Measurements from ENCODE around the gene MEDAG. TPM values are rescaled to one million over a fixed set of nuclear protein-coding genes. Genes with fewer than 3 reads are reported as not detected.

Gene MEDAG
- total RNA-seq, 1 donor from 2014 or later, result not detected

DNA sequence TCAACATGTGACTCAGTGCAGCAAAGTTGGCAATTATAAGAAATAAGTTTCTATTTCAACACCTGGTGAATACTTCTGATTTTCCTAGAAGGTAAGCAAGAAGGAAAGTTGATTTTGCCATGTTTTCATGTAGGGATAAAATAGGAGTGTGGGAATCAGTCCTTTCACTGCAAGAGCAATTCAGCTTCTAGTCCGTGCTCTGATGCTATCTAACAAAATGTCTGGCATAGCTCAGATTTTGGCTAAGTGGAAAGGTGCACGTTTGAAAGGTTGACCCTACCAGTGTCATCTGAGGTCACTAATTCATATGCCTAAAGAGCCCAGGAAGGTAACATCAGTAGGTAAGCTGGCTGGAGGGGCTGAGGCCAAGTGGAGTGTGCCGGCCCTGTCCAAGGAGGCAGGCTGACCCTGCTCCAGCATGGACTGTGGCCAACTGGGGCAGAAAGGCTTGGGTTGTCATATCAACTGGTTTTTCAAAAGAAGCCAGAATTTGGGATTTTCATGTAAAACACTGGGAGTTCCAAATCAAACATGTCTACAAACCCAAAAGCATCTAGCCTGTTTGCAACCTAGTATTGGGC lies 38.9 kb upstream of the MEDAG start:
- no peak for DNase-seq (ENCODE audit: low spot score)
- Mint-ChIP-seq H3K36me3 (ENCODE audit: low read depth) (no peaks in the 10 kb centered on the region), H3K27ac (no peak overlapping the region), H3K27me3 (ENCODE audit: low read depth) (peaks cover 23% of the 10 kb centered on the region), H3K9me3 (no peaks in the 10 kb centered on the region), H3K4me3 (ENCODE audit: low read depth) (no peak overlapping the region), H3K4me1 (ENCODE audit: low read depth) (peaks cover 8% of the 10 kb centered on the region)
- intact Hi-C loops (cut with micrococcal nuclease), result loop anchor here (10.0 kb wide), 1 partner anchor 192 kb away; no protein-coding TSS in a partner anchor

- Mint-ChIP-seq H3K4me3 (ENCODE audit: low read depth) (no peak overlapping the region), H3K27me3 (ENCODE audit: low read depth) (peaks cover 22% of the 10 kb centered on the region), H3K27ac (no peak overlapping the region), H3K9me3 (no peaks in the 10 kb centered on the region), H3K4me1 (ENCODE audit: low read depth) (peaks cover 8% of the 10 kb centered on the region), H3K36me3 (ENCODE audit: low read depth) (no peaks in the 10 kb centered on the region)
- intact Hi-C loops (cut with micrococcal nuclease), result loop anchor here (10.0 kb wide), 1 partner anchor 194 kb away; no protein-coding TSS in a partner anchor
- no peak for DNase-seq (ENCODE audit: low spot score)
Observed at GRCh38 chr13:30868799-30869470, 37.1 kb upstream of the MEDAG start.

GRCh38 chr13:30869491-30869890 lies 36.6 kb upstream of the MEDAG start:
- intact Hi-C loops (cut with micrococcal nuclease), result loop anchor here (10.0 kb wide), 1 partner anchor 195 kb away; no protein-coding TSS in a partner anchor

GRCh38 chr13:30870049-30870884 lies 35.8 kb upstream of the MEDAG start:
- Mint-ChIP-seq H3K36me3 (ENCODE audit: low read depth) (no peaks in the 10 kb centered on the region), H3K9me3 (no peaks in the 10 kb centered on the region), H3K27me3 (ENCODE audit: low read depth) (peaks cover 22% of the 10 kb centered on the region), H3K4me3 (ENCODE audit: low read depth) (no peak overlapping the region), H3K27ac (no peak overlapping the region), H3K4me1 (ENCODE audit: low read depth) (peaks cover 4% of the 10 kb centered on the region)
- intact Hi-C loops (cut with micrococcal nuclease), result no loop called here
- peak; percentile 49 for DNase-seq (ENCODE audit: low spot score)

More at GRCh38 chr13:30869491-30869890, 36.6 kb upstream of the MEDAG start:
- Mint-ChIP-seq H3K9me3 (no peaks in the 10 kb centered on the region), H3K4me1 (ENCODE audit: low read depth) (peaks cover 8% of the 10 kb centered on the region), H3K27ac (no peak overlapping the region), H3K36me3 (ENCODE audit: low read depth) (no peaks in the 10 kb centered on the region), H3K27me3 (ENCODE audit: low read depth) (peaks cover 22% of the 10 kb centered on the region), H3K4me3 (ENCODE audit: low read depth) (no peak overlapping the region)
- DNase-seq (ENCODE audit: low spot score), result no peak

DNA sequence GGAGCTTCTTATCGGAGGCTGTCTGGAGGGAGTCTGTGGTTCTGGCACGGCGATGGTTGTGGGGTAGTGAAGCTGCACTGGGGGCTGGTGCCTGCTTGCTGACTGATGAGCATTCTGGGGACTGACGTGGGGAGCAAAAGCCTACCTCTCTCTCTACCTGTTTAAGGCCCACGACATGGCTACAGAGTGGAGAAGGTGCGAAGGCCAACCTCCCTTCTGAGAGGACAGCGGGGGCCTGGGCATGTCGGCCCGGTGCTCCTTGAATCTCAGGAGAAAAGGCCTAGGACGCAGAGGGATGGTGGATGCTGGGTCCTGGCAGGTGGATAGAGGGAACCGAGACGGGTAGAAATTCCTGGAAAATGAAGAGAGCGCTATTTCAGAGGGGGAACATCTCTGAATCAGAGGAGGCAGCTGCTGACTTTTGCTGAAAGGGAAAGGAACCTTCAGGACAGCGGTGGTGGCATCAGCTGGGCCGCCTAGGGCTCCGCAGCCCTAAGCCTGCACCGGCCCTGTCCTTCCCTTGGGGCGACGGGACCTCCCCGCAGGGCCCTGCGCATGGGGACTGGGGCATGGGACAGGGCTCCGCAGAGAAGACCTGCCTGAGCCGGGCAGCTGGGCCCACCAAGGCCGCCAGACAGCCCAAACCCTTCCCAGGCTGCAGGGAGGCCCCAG lies 35.0 kb upstream of the MEDAG start:
- no peaks in the 10 kb centered on the region for H3K9me3 Mint-ChIP-seq
- H3K4me1 Mint-ChIP-seq (ENCODE audit: low read depth), result no peaks in the 10 kb centered on the region
- no peak overlapping the region for H3K4me3 Mint-ChIP-seq (ENCODE audit: low read depth)
- intact Hi-C loops (cut with micrococcal nuclease), result no loop called here
- H3K36me3 Mint-ChIP-seq (ENCODE audit: low read depth), result no peaks in the 10 kb centered on the region
- no peak for DNase-seq (ENCODE audit: low spot score)
- H3K27ac Mint-ChIP-seq, result no peak overlapping the region
- H3K27me3 Mint-ChIP-seq (ENCODE audit: low read depth), result peaks cover 19% of the 10 kb centered on the region

- H3K36me3 Mint-ChIP-seq (ENCODE audit: low read depth), result no peaks in the 10 kb centered on the region
- intact Hi-C loops (cut with micrococcal nuclease), result no loop called here
- DNase-seq (ENCODE audit: low spot score), result no peak
- no peaks in the 10 kb centered on the region for H3K9me3 Mint-ChIP-seq
- H3K4me1 Mint-ChIP-seq (ENCODE audit: low read depth), result no peaks in the 10 kb centered on the region
- no peak overlapping the region for H3K27ac Mint-ChIP-seq
- peaks cover 19% of the 10 kb centered on the region for H3K27me3 Mint-ChIP-seq (ENCODE audit: low read depth)
- H3K4me3 Mint-ChIP-seq (ENCODE audit: low read depth), result no peak overlapping the region
Observed at GRCh38 chr13:30871588-30872275, 34.3 kb upstream of the MEDAG start.

DNA sequence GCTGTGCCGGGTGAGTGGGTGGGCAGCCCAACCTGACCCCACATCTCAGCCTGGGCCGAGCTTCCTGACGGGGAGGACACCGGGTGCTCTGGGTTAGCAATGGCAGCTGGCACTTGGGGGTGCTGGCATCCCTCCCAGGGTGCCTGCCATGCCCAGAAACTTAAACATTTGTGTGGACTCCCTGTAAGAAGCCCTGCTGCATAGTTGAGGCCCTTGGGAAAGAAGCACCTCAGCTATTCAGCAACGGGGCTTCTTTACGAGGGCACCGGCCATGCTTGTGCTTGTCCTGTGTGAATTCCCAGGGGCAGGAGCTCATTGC lies 33.8 kb upstream of the MEDAG start:
- no peak overlapping the region for H3K27ac Mint-ChIP-seq
- H3K36me3 Mint-ChIP-seq (ENCODE audit: low read depth), result no peaks in the 10 kb centered on the region
- H3K9me3 Mint-ChIP-seq, result no peaks in the 10 kb centered on the region
- H3K4me3 Mint-ChIP-seq (ENCODE audit: low read depth), result no peak overlapping the region
- intact Hi-C loops (cut with micrococcal nuclease), result no loop called here
- peaks cover 19% of the 10 kb centered on the region for H3K27me3 Mint-ChIP-seq (ENCODE audit: low read depth)
- H3K4me1 Mint-ChIP-seq (ENCODE audit: low read depth), result no peaks in the 10 kb centered on the region
- no peak for DNase-seq (ENCODE audit: low spot score)

GRCh38 chr13:30872685-30873461 lies 33.2 kb upstream of the MEDAG start:
- no peaks in the 10 kb centered on the region for H3K9me3 Mint-ChIP-seq
- no peak for DNase-seq (ENCODE audit: low spot score)
- no peak overlapping the region for H3K27ac Mint-ChIP-seq
- H3K4me1 Mint-ChIP-seq (ENCODE audit: low read depth), result no peaks in the 10 kb centered on the region
- no peaks in the 10 kb centered on the region for H3K36me3 Mint-ChIP-seq (ENCODE audit: low read depth)
- intact Hi-C loops (cut with micrococcal nuclease), result no loop called here
- peaks cover 22% of the 10 kb centered on the region for H3K27me3 Mint-ChIP-seq (ENCODE audit: low read depth)
- no peak overlapping the region for H3K4me3 Mint-ChIP-seq (ENCODE audit: low read depth)

- intact Hi-C loops (cut with micrococcal nuclease), result no loop called here
Observed at GRCh38 chr13:30873499-30873898, 32.6 kb upstream of the MEDAG start.

GRCh38 chr13:30874111-30874510 lies 32.0 kb upstream of the MEDAG start:
- Mint-ChIP-seq H3K27ac (no peak overlapping the region), H3K4me1 (ENCODE audit: low read depth) (no peaks in the 10 kb centered on the region), H3K4me3 (ENCODE audit: low read depth) (no peak overlapping the region), H3K9me3 (no peaks in the 10 kb centered on the region), H3K36me3 (ENCODE audit: low read depth) (no peaks in the 10 kb centered on the region), H3K27me3 (ENCODE audit: low read depth) (peaks cover 20% of the 10 kb centered on the region)
- intact Hi-C loops (cut with micrococcal nuclease), result no loop called here
- no peak for DNase-seq (ENCODE audit: low spot score)

More at GRCh38 chr13:30873499-30873898, 32.6 kb upstream of the MEDAG start:
- Mint-ChIP-seq H3K4me3 (ENCODE audit: low read depth) (no peak overlapping the region), H3K36me3 (ENCODE audit: low read depth) (no peaks in the 10 kb centered on the region), H3K27me3 (ENCODE audit: low read depth) (peaks cover 22% of the 10 kb centered on the region), H3K4me1 (ENCODE audit: low read depth) (no peaks in the 10 kb centered on the region), H3K9me3 (no peaks in the 10 kb centered on the region), H3K27ac (no peak overlapping the region)
- DNase-seq (ENCODE audit: low spot score), result no peak

DNA sequence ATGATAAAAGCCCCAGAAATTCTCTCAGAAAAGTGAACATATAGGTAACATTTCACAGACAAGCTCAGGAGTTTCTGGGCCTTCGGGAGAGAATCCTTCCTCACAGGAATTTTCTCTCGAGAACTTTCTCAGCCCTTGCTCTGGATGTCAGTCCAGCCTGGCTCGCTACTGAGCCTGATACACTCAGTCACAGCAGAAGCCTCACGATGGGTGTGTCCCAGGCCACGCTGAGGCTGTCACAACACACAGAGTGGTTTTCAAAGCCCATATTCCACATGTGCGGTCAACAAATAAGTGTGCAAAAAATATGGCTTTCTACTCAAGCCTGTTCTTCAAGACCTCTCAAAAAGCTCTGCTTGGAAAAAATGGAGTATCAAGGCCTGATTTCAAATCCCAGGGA lies 31.5 kb upstream of the MEDAG start:
- intact Hi-C loops (cut with micrococcal nuclease), result no loop called here
- H3K9me3 Mint-ChIP-seq, result no peaks in the 10 kb centered on the region
- H3K4me1 Mint-ChIP-seq (ENCODE audit: low read depth), result no peaks in the 10 kb centered on the region
- H3K27ac Mint-ChIP-seq, result no peak overlapping the region
- H3K27me3 Mint-ChIP-seq (ENCODE audit: low read depth), result peaks cover 16% of the 10 kb centered on the region
- no peak overlapping the region for H3K4me3 Mint-ChIP-seq (ENCODE audit: low read depth)
- no peaks in the 10 kb centered on the region for H3K36me3 Mint-ChIP-seq (ENCODE audit: low read depth)
- DNase-seq (ENCODE audit: low spot score), result no peak

DNA sequence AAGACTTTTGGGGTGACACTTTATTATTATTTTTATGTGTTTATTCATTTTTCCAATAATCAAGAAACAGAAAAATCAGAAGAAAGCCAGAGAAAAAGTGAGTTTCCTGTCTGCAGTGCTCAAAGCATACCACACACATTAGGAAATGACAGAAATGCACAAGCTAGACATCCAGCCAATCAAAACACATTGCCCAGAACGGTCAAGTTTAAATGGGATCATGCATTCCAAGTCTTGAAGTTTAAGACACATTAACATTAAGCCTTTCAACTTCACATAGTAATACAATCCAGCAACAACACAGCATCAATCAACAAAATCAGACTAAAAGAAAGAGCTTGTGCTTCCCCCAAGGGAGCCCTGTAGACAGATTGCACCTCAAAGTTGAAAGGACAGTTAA lies 28.7 kb upstream of the MEDAG start:
- H3K4me1 Mint-ChIP-seq (ENCODE audit: low read depth), result no peaks in the 10 kb centered on the region
- H3K9me3 Mint-ChIP-seq, result no peaks in the 10 kb centered on the region
- H3K4me3 Mint-ChIP-seq (ENCODE audit: low read depth), result no peak overlapping the region
- H3K27me3 Mint-ChIP-seq (ENCODE audit: low read depth), result peaks cover 23% of the 10 kb centered on the region
- H3K27ac Mint-ChIP-seq, result no peak overlapping the region
- DNase-seq (ENCODE audit: low spot score), result no peak
- intact Hi-C loops (cut with micrococcal nuclease), result no loop called here
- no peaks in the 10 kb centered on the region for H3K36me3 Mint-ChIP-seq (ENCODE audit: low read depth)
